CD4-positive, alpha-beta T cell treated with Interleukin-10 for 1 hour (primary cell): Measurements from ENCODE around the gene CDCA4.

Source experiments
- DNase-seq: peaks from one replicate; pipeline ENCODE4 v3.0.0-alpha.2; 2020

Gene CDCA4

DNA sequence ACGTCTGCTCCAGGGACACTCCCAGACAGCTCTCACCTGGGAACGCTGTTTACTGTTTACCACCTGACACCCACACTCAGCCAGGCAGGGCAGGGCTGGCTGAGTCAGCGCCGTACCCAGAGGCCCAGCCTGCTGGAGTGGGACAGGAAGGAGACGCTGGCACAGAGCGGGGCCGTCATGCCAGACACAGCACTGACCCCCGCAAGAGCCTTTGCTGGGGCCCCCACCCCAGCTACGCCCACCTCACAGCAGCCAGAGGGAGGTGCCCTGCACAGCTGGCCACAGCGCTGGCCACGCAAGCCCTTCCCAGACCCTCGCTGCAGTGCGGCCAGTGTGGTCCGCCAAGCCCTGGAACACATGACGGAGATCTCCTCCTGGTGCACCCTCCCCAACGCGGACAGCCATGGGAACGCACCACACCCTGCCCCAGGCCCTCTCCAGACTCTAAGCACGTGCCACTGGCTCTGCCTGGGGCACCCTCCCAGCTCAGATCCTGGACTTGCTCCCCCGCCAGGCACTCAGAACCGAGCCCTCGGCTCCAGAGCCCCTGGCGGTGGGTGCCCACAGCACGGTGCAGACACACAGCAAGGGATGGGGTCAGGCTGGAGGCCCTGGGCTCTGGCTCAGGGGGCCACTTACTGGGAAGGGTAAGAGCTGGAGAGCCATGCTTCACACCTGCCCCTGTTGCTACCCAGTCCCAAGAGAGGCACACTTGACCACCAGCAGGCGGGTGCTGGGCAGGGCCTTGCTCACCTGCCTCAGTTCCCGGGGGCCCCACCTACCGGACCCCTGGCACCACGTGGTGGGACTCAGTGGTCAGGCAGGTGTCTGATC, 48.4 kb downstream of the CDCA4 start:
- no peak for DNase-seq

DNA sequence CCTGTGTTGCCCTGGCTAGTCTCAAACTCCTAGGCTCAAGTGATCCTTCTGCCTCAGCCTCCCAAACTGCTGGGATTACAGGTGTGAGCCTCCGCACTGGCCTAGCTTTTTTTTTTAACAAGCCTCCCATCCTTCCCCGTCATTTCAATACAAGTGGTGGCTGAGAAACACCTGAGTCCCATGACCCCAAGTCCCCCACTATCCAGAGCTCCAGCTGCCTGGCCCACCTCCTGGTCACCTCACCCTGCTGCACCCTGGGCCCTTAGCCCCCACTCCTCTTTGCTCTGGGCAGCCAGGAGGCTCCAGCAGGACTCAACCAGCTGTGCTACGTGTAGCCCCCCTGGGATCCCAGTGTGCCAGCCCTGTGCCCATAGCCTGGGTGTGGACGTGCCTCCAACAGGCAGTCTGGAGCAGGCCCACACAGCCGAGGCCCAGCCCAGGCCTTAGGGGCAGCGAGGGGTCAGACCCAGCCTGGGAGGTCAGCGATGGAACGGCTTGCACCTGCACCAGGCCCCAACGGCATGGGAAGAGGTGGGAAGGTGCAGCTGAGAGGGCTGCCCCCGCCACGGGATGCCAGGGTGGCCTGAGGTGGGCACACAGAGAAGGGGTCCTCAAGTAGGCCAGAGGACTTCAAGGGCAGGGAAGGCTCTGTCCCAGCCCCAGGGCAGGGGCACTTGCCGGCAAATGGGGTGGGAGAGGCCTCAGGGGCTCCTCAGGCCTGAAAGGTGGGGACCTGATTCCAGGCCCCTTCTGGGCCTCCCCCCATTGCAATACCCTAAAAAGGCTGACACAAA, 49.2 kb downstream of the CDCA4 start:
- no peak for DNase-seq

DNA sequence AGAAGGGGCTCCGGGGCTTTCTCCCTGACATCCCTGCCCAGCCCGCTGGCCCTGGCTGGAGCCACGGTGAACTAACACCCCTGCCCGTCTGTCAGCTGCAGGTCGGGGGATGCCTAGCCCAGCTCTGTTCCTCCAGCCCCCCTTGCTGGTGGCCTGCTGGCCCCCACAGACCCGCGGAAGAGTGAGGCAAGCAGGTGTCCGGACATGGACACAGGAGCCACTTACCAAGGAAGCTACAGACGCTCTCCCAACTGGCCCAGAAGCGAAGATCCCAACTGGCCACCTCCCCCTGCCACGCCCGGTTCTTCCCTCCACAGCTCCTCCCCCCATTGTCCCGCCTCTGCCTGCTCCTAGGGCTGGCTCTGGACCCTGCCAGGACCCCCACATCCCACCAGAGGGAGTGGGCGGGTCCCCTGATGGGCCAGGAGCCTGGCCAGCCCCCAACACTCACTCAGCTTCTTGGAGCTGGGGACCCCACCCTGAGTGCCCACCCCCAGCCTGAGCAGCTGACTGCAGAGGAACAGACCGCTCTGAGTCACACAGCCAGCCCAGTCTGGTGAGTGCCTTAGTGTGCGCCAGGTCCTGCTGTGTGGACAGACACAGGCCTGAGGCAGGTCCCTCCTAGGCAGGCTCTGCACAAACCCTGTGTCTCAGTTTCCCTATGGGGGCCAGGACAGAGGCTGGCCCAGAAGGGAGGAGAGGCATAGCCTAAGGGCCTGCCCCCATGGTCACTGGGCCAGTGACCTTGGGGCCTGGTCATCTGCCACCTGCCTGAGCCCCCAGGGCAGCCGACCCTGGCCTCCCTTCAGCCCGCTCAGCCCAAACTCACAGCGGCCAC, 50.4 kb downstream of the CDCA4 start:
- no peak for DNase-seq

DNA sequence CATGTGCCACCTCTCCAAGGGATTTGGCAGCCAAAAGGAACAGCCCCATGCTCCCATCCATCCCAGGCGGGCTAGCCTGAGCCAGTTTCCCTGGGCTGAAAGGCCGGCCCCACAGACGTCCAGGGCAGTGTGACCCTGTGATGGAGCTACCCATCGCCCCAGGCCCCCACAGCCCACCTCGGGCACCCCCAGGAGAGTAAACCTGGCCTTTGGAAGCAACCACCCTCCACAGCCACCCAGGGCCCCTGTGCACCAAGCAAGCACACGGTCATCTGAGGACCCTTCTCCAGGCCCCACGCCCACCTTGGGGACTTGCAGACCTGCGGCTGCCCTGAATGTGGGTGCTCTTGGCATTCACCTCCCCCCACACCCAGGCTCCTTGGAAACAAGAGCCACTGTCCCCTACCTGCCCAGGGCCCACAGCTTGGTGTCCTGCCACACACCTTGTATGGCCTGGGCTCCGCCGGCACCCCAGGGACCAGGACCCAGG, 51.1 kb downstream of the CDCA4 start:
- no peak for DNase-seq

DNA sequence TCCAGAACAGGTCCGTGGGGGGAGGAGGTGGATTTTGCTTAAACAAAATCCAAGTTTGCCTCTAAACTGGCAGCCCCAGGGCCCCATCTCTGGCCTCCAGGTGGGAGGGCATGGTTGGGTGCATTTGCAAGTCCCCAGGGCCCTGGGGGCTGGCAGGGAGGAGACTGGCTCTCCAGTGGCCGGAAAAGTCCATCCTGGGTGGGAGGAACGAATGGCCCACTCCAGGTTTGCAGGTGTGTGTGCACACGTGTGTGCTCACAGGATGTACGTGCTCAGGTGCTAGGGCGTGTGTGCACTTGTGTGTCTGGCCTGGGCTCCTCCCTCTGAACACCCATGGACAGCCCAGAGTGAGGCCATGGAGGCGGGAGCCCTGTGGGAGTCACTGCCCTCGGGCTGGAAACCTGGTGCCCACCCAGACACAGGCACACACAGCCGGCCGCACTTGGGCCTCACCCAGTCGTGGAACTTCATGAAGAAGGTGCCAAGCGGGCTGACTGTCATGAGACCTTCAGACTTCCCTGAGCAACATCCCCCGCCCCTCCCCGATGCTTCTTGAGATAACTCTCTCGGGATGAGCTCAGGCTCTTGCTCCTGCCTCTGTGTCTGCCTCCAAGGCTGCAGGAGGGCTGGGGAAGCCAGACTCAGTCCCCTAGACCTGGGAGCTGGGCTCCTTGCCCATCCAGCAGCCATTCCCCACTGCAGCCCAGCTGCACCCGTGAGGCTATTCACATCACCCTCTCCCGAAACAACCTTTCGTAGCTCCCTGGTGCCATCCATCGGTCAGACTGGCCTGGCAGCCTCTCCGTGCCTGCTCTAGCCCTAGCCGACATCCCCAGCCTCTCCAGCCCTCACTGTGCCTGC, 52.1 kb downstream of the CDCA4 start:
- no peak for DNase-seq

DNA sequence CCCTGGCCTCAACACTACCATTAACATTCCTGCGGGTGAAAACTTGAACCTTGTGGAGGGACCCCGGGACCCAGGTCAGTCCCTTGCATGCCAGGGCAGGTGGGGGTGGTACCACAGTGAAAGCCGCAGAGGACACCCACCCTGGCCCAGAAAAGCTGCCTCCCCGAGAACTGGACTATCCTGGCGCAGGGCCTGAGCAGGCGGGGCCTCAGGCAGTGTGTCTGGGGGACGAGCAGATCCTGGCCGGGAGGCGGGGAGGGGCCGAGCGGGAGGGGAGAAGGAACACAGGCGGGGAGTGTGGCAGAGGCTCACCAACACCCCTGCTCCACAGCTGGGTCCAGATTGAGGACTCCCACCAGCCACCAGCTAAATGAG, 52.7 kb downstream of the CDCA4 start:
- no peak for DNase-seq

DNA sequence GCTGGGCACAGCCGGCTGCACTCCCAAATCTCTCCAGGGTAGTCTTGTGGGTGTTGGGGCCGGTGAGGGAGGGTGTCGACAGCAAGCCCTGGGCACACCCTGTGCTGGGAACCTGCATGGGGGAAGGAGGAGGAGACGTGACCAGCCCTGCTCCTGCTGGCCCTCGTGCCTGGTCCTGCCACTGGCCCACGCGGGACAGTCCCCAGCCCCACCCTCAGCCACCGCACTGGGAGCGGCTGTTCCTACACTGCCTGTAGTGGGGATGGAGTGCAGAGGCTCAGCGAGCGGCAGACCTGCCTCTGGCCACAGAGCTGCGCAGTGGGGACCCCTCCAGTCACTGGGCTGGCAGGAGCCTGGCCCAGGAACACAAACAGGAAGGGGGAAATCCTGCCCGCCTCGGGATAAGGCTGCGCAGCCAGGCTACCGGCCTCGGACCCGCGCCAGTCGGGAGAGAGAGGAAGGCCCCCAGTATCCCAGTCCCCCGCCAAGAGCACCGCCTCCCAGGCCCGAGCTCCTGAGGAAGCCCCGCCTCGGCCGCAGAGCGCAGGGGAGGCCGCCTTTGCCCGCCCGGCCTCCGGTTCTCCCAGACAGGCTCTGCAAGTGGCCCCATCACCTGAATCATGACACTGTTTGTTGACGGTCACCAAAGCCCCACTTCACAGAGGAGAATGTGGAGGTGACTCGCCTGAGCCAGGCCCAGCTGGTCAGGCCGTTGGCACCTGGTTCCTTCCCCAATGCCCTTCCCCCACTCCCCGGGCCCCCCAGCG, 53.3 kb downstream of the CDCA4 start:
- no peak for DNase-seq

DNA sequence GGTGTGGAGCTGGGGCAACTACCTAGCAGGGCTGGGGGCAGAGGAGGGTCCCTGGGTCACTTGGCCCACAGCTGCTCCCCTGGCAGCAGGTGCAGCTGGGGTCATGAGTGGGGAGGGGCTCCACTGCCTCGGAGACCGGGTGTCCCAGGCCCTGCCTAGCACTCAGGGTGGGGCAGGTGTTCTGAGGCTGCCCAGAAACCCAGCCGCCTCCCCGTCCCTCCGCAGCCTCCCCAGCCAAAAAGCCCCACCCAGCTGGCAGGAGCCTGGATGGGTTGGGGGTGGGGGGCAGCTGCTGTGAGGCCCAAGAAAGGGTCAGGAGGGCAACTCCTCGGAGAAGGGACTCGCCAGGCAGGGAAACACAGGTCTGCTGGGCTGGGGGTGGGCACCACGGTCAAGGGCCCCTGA, 53.9 kb downstream of the CDCA4 start:
- no peak for DNase-seq

DNA sequence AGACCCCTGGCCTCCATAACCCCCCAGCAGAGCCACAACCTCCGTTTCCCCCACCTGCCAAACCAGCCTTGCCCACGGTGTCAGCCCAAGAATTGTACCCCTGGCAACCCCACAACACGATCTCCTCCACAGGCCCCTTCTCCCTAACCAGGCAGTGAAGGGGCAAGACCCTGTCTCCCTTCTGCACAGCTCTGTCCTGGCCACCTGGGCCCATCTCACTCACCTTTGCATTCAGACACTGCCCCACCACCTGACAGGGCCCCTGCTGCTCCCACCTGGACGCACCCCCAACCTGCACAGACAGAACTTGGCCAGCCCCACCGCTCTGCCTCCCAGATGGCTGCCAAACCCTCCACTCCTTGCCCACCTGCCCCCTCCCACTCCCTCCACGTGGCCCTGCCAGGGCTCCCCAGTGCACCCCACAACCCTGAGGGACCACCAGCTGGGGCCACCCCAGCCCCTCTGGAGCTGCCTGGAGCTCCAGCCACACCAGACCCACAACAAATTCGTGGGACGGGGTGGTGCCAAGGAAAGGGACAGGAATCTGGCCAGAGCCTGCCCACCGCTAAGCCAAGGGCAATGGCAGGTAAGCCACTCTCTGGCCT, 54.5 kb downstream of the CDCA4 start:
- DNase-seq, result no peak

DNA sequence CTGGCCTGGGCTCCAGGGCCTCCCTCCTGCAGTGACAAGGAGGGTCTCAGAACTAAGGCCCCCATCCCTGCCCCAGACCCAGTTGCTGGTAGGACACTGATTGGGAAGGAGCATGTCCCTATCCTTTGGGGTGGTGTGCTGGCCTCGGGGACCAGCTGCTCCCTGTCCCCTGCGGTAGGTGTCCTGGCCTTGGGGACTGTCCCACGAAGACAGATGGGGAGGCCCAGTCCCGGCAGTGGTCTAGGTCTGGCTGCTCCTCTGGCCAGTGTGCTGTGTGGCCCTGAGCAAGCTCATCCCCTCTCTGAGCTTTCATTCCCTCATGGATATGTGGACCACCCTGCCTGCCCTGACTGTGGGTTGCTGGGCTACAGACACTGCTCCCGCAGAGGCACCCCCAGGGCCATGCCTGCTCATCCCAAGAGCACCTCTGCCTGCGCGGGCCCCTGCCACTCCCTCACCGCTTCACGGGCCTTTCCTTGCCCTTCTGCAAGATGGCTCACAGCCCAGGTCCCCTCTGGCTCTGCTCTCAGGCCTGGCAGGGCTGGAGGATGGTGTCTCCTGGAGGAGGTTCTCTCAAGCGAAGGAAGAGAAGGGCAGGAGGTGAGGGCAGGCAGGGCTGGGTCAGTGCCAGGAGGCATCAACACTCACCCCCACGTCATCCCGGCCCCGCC, 55.2 kb downstream of the CDCA4 start:
- DNase-seq, result no peak

DNA sequence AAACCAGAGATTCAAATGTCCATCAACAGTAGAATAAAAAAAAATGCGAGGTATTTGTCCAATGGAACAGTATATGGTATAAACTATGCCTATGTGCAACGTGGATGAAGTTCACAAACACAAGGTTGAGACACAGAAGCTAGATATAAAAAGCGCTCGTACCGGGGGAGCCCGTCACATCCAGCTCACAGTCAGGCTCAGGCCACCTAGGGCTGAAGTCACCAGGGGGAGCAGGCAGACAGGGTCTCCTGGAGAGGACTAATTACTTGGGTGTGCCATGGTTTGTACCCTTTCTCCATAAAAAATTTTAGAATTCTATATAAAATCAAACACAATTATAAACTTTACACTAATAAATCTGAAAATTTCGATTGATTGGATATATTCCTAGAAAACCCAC, 56.3 kb downstream of the CDCA4 start:
- no peak for DNase-seq
